HEK293 (cell line): ENCODE measurements around the gene FAN1.

ENCODE experiments used
- CTCF ChIA-PET: fragments of 350-600 bp; formaldehyde crosslinking; extraction: SDS; loops from one replicate; lab custom pipeline; 2021; ENCODE audit warnings: antibody characterized with exemption; lab: Yijun Ruan, JAX
- POLR2A ChIA-PET: fragments of 300-600 bp; formaldehyde crosslinking; extraction: SDS; loops from one replicate; lab custom pipeline; 2020; ENCODE audit warnings: antibody characterized with exemption, inconsistent platforms; lab: Yijun Ruan, JAX
- H3K27ac ChIP-seq: fragments of 200-500 bp; sonication (Bioruptor generic); 2 replicates; pipeline ENCODE4 v1.5.1; 2014; ENCODE audit warnings: low read depth, low read length, control low read depth, inconsistent platforms; ENCODE audit errors: extremely low read depth
- H3K36me3 ChIP-seq, 2 experiments: fragments of 200-500 bp in 1 of 2; sonication (Bioruptor generic) in 1 of 2; 1 replicate in 1 of 2; 2 replicates in 1 of 2; pipeline ENCODE4 v1.5.1; 2014 to 2017; ENCODE audit warnings: inconsistent platforms in 2 of 2, low read length in 2 of 2; ENCODE audit not compliant: control insufficient read depth in 2 of 2, insufficient read depth in 1 of 2
- H3K4me1 ChIP-seq: fragments of 200-500 bp; sonication (Bioruptor generic); 2 replicates; pipeline ENCODE4 v1.5.1; 2014; ENCODE audit warnings: mild to moderate bottlenecking, low read length, inconsistent platforms; ENCODE audit not compliant: control insufficient read depth, insufficient read depth
- H3K4me3 ChIP-seq: 2 replicates; pipeline ENCODE4 v1.5.1; 2011; ENCODE audit warnings: low read depth, mild to moderate bottlenecking, control low read depth, low read length, moderate library complexity
- H3K9me3 ChIP-seq: fragments of 200-500 bp; sonication (Bioruptor generic); 2 replicates; pipeline ENCODE4 v1.5.1; 2014; ENCODE audit warnings: low read depth, low read length, inconsistent platforms; ENCODE audit not compliant: control insufficient read depth, insufficient read depth
- GLI4 ChIP-seq: fragments of 450-650 bp; formaldehyde crosslinking; IDR thresholded peaks from 2 replicates; pipeline ENCODE4 v1.5.1; 2016; ENCODE audit warnings: missing biosample characterization, missing genetic modification characterization
- KLF1 ChIP-seq: fragments of 450-650 bp; formaldehyde crosslinking; IDR thresholded peaks from 2 replicates; pipeline ENCODE4 v1.5.1; 2016; ENCODE audit warnings: missing biosample characterization, missing genetic modification characterization
- REST ChIP-seq: fragments of 450-650 bp; formaldehyde crosslinking; IDR thresholded peaks from 2 replicates; pipeline ENCODE4 v1.5.1; 2016; ENCODE audit warnings: missing biosample characterization, missing genetic modification characterization
- SCRT2 ChIP-seq: fragments of 450-650 bp; formaldehyde crosslinking; IDR thresholded peaks from 2 replicates; pipeline ENCODE4 v1.5.1; 2016; ENCODE audit warnings: missing biosample characterization, missing genetic modification characterization
- YY2 ChIP-seq: fragments of 450-650 bp; formaldehyde crosslinking; IDR thresholded peaks from 2 replicates; pipeline ENCODE4 v1.5.1; 2016; ENCODE audit warnings: missing biosample characterization, missing genetic modification characterization
- ZEB2 ChIP-seq: fragments of 450-650 bp; formaldehyde crosslinking; IDR thresholded peaks from 2 replicates; pipeline ENCODE4 v1.5.1; 2016; ENCODE audit warnings: missing biosample characterization, missing genetic modification characterization
- ZFP37 ChIP-seq: fragments of 450-650 bp; formaldehyde crosslinking; IDR thresholded peaks from 2 replicates; pipeline ENCODE4 v1.5.1; 2016; ENCODE audit warnings: missing biosample characterization, missing genetic modification characterization
- ZNF623 ChIP-seq: fragments of 450-650 bp; formaldehyde crosslinking; IDR thresholded peaks from 2 replicates; pipeline ENCODE4 v1.5.1; 2016; ENCODE audit warnings: missing biosample characterization, missing genetic modification characterization
- ZNF664 ChIP-seq: fragments of 450-650 bp; formaldehyde crosslinking; IDR thresholded peaks from 2 replicates; pipeline ENCODE4 v1.5.1; 2016; ENCODE audit warnings: missing biosample characterization, missing genetic modification characterization
- ZNF701 ChIP-seq: fragments of 450-650 bp; formaldehyde crosslinking; IDR thresholded peaks from 2 replicates; pipeline ENCODE4 v1.5.1; 2016; ENCODE audit warnings: missing biosample characterization, missing genetic modification characterization
- ZSCAN16 ChIP-seq: fragments of 450-650 bp; formaldehyde crosslinking; IDR thresholded peaks from 2 replicates; pipeline ENCODE4 v1.5.1; 2016; ENCODE audit warnings: missing biosample characterization, missing genetic modification characterization
- ZXDB ChIP-seq: fragments of 450-650 bp; formaldehyde crosslinking; IDR thresholded peaks from 2 replicates; pipeline ENCODE4 v1.5.1; 2016; ENCODE audit warnings: missing biosample characterization, missing genetic modification characterization
- TF ChIP-seq, protein P1 (sequence below): fragments of 450-650 bp; formaldehyde crosslinking; IDR thresholded peaks from 2 replicates; pipeline ENCODE4 v1.5.1; 2016; ENCODE audit warnings: missing biosample characterization, missing genetic modification characterization
- TF ChIP-seq, protein P2 (sequence below): fragments of 450-650 bp; formaldehyde crosslinking; IDR thresholded peaks from 2 replicates; pipeline ENCODE4 v1.5.1; 2016; ENCODE audit warnings: missing biosample characterization, missing genetic modification characterization
- TF ChIP-seq, protein P3 (sequence below): fragments of 450-650 bp; formaldehyde crosslinking; IDR thresholded peaks from 2 replicates; pipeline ENCODE4; 2016; ENCODE audit warnings: missing biosample characterization, missing genetic modification characterization
- TF ChIP-seq, protein P4 (sequence below): fragments of 450-650 bp; formaldehyde crosslinking; IDR thresholded peaks from 2 replicates; pipeline ENCODE4 v1.5.1; 2016; ENCODE audit warnings: missing biosample characterization, missing genetic modification characterization
- TF ChIP-seq, protein P5 (sequence below): fragments of 450-650 bp; formaldehyde crosslinking; IDR thresholded peaks from 2 replicates; pipeline ENCODE4 v1.5.1; 2016; ENCODE audit warnings: missing biosample characterization, missing genetic modification characterization

The FAN1 gene

GRCh38 chr15:30963681-30964080 is 60.0 kb downstream of the FAN1 start:
- Histone ChIP-seq H3K27ac (no peak overlapping the region), H3K9me3 (no peaks in the 10 kb centered on the region), H3K4me3 (no peak overlapping the region), H3K36me3 (peaks cover 0 to 14% of the 10 kb centered on the region in 2 experiments; a peak in 2 of 3 replicates), H3K4me1 (no peaks in the 10 kb centered on the region)
- CTCF ChIA-PET, result interaction anchor here (1.1 to 1.6 kb wide), 2 partner anchors 12 to 31 kb away, joined by 3 to 8 read pairs; no protein-coding TSS in a partner anchor
- TF ChIP-seq ZNF664 (tag by site-specific recombination), result no peak
- no peak for TF ChIP-seq ZXDB (tag by site-specific recombination)
- no peak for TF ChIP-seq YY2 (tag by site-specific recombination)
- TF ChIP-seq REST (tag by site-specific recombination), result no peak
- POLR2A ChIA-PET, result no interaction called here

DNA sequence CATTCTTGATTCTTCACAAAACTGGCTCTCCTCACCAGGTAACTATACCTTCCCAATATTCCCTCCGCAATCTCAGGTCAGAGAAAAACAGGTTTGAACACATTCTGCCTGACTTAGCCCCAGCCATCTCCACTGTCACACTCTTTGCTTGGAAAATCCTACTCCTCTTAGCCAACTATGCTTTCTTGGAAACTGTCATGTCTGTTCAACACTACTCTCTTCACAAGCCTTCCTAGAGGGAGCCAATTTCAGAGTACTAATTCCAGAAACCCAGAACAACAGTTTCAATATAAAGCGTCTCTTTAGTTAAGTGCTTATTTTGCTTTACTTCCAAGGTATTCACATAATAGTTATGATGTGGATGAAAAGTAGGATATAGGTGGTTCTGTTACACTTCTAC is 66.0 kb downstream of the FAN1 start:
- H3K4me1 ChIP-seq, result no peaks in the 10 kb centered on the region
- H3K4me3 ChIP-seq, result no peak overlapping the region
- no peak overlapping the region for H3K27ac ChIP-seq
- CTCF ChIA-PET, result interaction anchor here (0.6 kb wide), 1 partner anchor 111 kb away, joined by 4 read pairs; no protein-coding TSS in a partner anchor
- no peak for TF ChIP-seq ZEB2
- no peak for TF ChIP-seq SCRT2 (tag by site-specific recombination)
- TF ChIP-seq, protein P1, sequence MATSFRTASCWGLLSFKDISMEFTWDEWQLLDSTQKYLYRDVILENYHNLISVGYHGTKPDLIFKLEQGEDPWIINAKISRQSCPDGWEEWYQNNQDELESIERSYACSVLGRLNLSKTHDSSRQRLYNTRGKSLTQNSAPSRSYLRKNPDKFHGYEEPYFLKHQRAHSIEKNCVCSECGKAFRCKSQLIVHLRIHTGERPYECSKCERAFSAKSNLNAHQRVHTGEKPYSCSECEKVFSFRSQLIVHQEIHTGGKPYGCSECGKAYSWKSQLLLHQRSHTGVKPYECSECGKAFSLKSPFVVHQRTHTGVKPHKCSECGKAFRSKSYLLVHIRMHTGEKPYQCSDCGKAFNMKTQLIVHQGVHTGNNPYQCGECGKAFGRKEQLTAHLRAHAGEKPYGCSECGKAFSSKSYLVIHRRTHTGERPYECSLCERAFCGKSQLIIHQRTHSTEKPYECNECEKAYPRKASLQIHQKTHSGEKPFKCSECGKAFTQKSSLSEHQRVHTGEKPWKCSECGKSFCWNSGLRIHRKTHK, result no peak
- no peak for TF ChIP-seq GLI4 (tag by site-specific recombination)
- TF ChIP-seq, protein P2, sequence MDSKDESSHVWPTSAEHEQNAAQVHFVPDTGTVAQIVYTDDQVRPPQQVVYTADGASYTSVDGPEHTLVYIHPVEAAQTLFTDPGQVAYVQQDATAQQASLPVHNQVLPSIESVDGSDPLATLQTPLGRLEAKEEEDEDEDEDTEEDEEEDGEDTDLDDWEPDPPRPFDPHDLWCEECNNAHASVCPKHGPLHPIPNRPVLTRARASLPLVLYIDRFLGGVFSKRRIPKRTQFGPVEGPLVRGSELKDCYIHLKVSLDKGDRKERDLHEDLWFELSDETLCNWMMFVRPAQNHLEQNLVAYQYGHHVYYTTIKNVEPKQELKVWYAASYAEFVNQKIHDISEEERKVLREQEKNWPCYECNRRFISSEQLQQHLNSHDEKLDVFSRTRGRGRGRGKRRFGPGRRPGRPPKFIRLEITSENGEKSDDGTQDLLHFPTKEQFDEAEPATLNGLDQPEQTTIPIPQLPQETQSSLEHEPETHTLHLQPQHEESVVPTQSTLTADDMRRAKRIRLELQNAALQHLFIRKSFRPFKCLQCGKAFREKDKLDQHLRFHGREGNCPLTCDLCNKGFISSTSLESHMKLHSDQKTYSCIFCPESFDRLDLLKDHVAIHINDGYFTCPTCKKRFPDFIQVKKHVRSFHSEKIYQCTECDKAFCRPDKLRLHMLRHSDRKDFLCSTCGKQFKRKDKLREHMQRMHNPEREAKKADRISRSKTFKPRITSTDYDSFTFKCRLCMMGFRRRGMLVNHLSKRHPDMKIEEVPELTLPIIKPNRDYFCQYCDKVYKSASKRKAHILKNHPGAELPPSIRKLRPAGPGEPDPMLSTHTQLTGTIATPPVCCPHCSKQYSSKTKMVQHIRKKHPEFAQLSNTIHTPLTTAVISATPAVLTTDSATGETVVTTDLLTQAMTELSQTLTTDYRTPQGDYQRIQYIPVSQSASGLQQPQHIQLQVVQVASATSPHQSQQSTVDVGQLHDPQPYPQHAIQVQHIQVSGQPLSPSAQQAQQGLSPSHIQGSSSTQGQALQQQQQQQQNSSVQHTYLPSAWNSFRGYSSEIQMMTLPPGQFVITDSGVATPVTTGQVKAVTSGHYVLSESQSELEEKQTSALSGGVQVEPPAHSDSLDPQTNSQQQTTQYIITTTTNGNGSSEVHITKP, result no peak
- TF ChIP-seq, protein P3, sequence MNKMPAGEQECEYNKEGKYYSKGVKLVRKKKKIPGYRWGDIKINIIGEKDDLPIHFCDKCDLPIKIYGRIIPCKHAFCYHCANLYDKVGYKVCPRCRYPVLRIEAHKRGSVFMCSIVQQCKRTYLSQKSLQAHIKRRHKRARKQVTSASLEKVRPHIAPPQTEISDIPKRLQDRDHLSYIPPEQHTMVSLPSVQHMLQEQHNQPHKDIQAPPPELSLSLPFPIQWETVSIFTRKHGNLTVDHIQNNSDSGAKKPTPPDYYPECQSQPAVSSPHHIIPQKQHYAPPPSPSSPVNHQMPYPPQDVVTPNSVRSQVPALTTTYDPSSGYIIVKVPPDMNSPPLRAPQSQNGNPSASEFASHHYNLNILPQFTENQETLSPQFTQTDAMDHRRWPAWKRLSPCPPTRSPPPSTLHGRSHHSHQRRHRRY, result no peak
- TF ChIP-seq ZSCAN16 (tag by site-specific recombination), result no peak
- TF ChIP-seq ZFP37, result no peak
- TF ChIP-seq, protein P4, sequence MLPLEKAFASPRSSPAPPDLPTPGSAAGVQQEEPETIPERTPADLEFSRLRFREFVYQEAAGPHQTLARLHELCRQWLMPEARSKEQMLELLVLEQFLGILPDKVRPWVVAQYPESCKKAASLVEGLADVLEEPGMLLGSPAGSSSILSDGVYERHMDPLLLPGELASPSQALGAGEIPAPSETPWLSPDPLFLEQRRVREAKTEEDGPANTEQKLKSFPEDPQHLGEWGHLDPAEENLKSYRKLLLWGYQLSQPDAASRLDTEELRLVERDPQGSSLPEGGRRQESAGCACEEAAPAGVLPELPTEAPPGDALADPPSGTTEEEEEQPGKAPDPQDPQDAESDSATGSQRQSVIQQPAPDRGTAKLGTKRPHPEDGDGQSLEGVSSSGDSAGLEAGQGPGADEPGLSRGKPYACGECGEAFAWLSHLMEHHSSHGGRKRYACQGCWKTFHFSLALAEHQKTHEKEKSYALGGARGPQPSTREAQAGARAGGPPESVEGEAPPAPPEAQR (tag by site-specific recombination), result no peak
- no peak for TF ChIP-seq ZNF701 (tag by site-specific recombination)
- TF ChIP-seq, protein P5, sequence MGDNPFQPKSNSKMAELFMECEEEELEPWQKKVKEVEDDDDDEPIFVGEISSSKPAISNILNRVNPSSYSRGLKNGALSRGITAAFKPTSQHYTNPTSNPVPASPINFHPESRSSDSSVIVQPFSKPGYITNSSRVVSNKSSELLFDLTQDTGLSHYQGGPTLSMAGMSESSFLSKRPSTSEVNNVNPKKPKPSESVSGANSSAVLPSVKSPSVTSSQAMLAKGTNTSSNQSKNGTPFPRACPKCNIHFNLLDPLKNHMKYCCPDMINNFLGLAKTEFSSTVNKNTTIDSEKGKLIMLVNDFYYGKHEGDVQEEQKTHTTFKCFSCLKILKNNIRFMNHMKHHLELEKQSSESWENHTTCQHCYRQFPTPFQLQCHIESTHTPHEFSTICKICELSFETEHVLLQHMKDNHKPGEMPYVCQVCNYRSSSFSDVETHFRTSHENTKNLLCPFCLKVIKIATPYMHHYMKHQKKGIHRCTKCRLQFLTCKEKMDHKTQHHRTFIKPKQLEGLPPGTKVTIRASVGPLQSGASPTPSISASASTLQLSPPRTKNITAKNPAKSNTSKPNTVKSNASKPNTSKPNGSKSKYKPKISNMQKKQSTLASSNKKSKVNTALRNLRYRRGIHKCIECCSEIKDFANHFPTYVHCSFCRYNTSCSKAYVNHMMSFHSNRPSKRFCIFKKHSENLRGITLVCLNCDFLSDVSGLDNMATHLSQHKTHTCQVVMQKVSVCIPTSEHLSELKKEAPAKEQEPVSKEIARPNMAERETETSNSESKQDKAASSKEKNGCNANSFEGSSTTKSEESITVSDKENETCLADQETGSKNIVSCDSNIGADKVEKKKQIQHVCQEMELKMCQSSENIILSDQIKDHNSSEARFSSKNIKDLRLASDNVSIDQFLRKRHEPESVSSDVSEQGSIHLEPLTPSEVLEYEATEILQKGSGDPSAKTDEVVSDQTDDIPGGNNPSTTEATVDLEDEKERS (tag by site-specific recombination), result no peak
- no peak for TF ChIP-seq ZNF623
- TF ChIP-seq KLF1 (tag by site-specific recombination), result no peak
- H3K36me3 ChIP-seq, result peaks cover 0 to 16% of the 10 kb centered on the region in 2 experiments; a peak in 1 of 3 replicates
- H3K9me3 ChIP-seq, result no peaks in the 10 kb centered on the region
- POLR2A ChIA-PET, result no interaction called here
